ENCODE data around the gene SIM2. TPM values are rescaled to one million over a fixed set of nuclear protein-coding genes. Genes with fewer than 3 reads are reported as not detected.

SIM2 gene
- total RNA-seq, 4 donors from 2014 or later = 0.47 to 2.3 TPM; not detected in 2

- ATAC-seq = no peak
- Histone ChIP-seq H3K36me3 (no peaks in the 10 kb centered on the region), H3K9me3 (peaks cover 0 to under 1% (median 0%) of the 10 kb centered on the region in 3 donors), H3K27me3 (peaks cover 70% of the 10 kb centered on the region), H3K27ac (no peak overlapping the region), H3K4me1 (no peaks in the 10 kb centered on the region), H3K4me3 (no peak overlapping the region)
- 68 to 84% methylated on average over 11 to 15 of the region's 18 CpGs for WGBS, 2 donors (ENCODE audit: low coverage in 1 of 2)
- TF ChIP-seq POLR2A (IDR thresholded peaks at IDR 0.05) = no peak
- TF ChIP-seq POLR2AphosphoS5 (IDR thresholded peaks at IDR 0.05) = no peak
- TF ChIP-seq EP300 (IDR thresholded peaks at IDR 0.05) = no peak
- no peak for TF ChIP-seq CTCF (IDR thresholded peaks at IDR 0.05)
Measured at GRCh38 chr21:36729310-36729970, 30.5 kb downstream of the SIM2 start.

GRCh38 chr21:36730291-36731281 lies 31.7 kb downstream of the SIM2 start:
- H3K4me1 ChIP-seq = no peaks in the 10 kb centered on the region
- TF ChIP-seq POLR2AphosphoS5 (IDR thresholded peaks at IDR 0.05) = no peak
- no peak for TF ChIP-seq EP300 (IDR thresholded peaks at IDR 0.05)
- TF ChIP-seq CTCF (IDR thresholded peaks at IDR 0.05) = no peak
- TF ChIP-seq POLR2A (IDR thresholded peaks at IDR 0.05) = no peak
- WGBS, 2 donors (ENCODE audit: low coverage in 1 of 2) = 69 to 83% methylated on average over 12 to 29 of the region's 30 CpGs
- no peak overlapping the region for H3K4me3 ChIP-seq
- H3K36me3 ChIP-seq = no peaks in the 10 kb centered on the region
- no peak overlapping the region for H3K27ac ChIP-seq
- peaks cover 82% of the 10 kb centered on the region for H3K27me3 ChIP-seq
- ATAC-seq = no peak
- H3K9me3 ChIP-seq = peaks cover 0 to 9% (median 0%) of the 10 kb centered on the region in 3 donors

- Histone ChIP-seq H3K27me3 (peaks cover 89% of the 10 kb centered on the region), H3K36me3 (no peaks in the 10 kb centered on the region), H3K4me3 (no peak overlapping the region), H3K9me3 (peaks cover 0 to 9% (median 0%) of the 10 kb centered on the region in 3 donors), H3K27ac (no peak overlapping the region), H3K4me1 (no peaks in the 10 kb centered on the region)
- no peak for ATAC-seq
- 80% methylated on average over 1 of the region's 14 CpGs; no CpG with 5 or more reads in 1 of the 2 donors for WGBS, 2 donors (ENCODE audit: low coverage in 1 of 2)
- no peak for TF ChIP-seq POLR2A (IDR thresholded peaks at IDR 0.05)
- no peak for TF ChIP-seq POLR2AphosphoS5 (IDR thresholded peaks at IDR 0.05)
- no peak for TF ChIP-seq EP300 (IDR thresholded peaks at IDR 0.05)
- no peak for TF ChIP-seq CTCF (IDR thresholded peaks at IDR 0.05)
Measured at GRCh38 chr21:36732217-36732616, 33.3 kb downstream of the SIM2 start.

- WGBS, 2 donors (ENCODE audit: low coverage in 1 of 2) = 85 to 89% methylated on average over 6 of the region's 7 CpGs
- Histone ChIP-seq H3K4me3 (no peak overlapping the region), H3K4me1 (no peaks in the 10 kb centered on the region), H3K27ac (no peak overlapping the region), H3K36me3 (no peaks in the 10 kb centered on the region), H3K27me3 (peaks cover 84% of the 10 kb centered on the region), H3K9me3 (peaks cover 0 to 9% (median 0%) of the 10 kb centered on the region in 3 donors)
- no peak for ATAC-seq
- no peak for TF ChIP-seq CTCF (IDR thresholded peaks at IDR 0.05)
- no peak for TF ChIP-seq EP300 (IDR thresholded peaks at IDR 0.05)
- no peak for TF ChIP-seq POLR2A (IDR thresholded peaks at IDR 0.05)
- no peak for TF ChIP-seq POLR2AphosphoS5 (IDR thresholded peaks at IDR 0.05)
Measured at GRCh38 chr21:36732761-36733160, 33.8 kb downstream of the SIM2 start.

All from gastroesophageal sphincter (tissue), 4 donors.